Natural killer cell (primary cell): ENCODE results near the gene TSPAN13. TPM values are rescaled to one million over a fixed set of nuclear protein-coding genes. Genes with fewer than 3 reads are reported as not detected.

Source experiments
- ATAC-seq, 3 donors: fragments of 150-1000 bp in 2 of 3; fragments of 200-7000 bp in 1 of 3; cut with Tn5 transposase; 1 replicate in 1 of 3; 2 replicates in 2 of 3; pipeline ENCODE4 v1.10.0; 2021; ENCODE audit warnings: mild to moderate bottlenecking in 2 of 3, moderate library complexity in 2 of 3
- DNase-seq, 2 donors: peaks; one replicate each; pipeline versions ENCODE4 v3.0.0 to v3.0.0-alpha.2; 2013 to 2021; ENCODE audit warnings: mixed read lengths in 1 of 2
- H3K27ac ChIP-seq: one replicate; pipeline ENCODE4 v1.5.1; 2013; ENCODE audit warnings: mild to moderate bottlenecking, low read length
- H3K27me3 ChIP-seq: one replicate; pipeline ENCODE4 v1.6.1; 2013; ENCODE audit warnings: low read length; ENCODE audit not compliant: control insufficient read depth, insufficient read depth
- H3K36me3 ChIP-seq: one replicate; pipeline ENCODE4 v1.6.1; 2013; ENCODE audit warnings: low read length; ENCODE audit not compliant: control insufficient read depth, insufficient read depth
- H3K4me1 ChIP-seq: one replicate; pipeline ENCODE4 v1.6.1; 2013; ENCODE audit warnings: low read length; ENCODE audit not compliant: control insufficient read depth, insufficient read depth
- H3K4me3 ChIP-seq: one replicate; pipeline ENCODE4 v1.5.1; 2013; ENCODE audit warnings: low read length
- H3K9me3 ChIP-seq: one replicate; pipeline ENCODE4 v1.6.1; 2013; ENCODE audit warnings: low read length; ENCODE audit not compliant: control insufficient read depth, insufficient read depth
- H3K27ac Mint-ChIP-seq, 2 donors: one replicate each; pipeline ENCODE4 v1.8.0; 2022; ENCODE audit warnings: mild to moderate bottlenecking in 2 of 2, mixed read lengths in 2 of 2, moderate library complexity in 1 of 2
- H3K27me3 Mint-ChIP-seq, 2 donors: one replicate each; pipeline ENCODE4 v1.8.0; 2022; ENCODE audit warnings: low read depth in 2 of 2, mixed read lengths in 2 of 2
- H3K36me3 Mint-ChIP-seq: one replicate; pipeline ENCODE4 v1.8.0; 2022; ENCODE audit warnings: mixed read lengths
- H3K4me1 Mint-ChIP-seq, 2 donors: one replicate each; pipeline ENCODE4 v1.8.0; 2022; ENCODE audit warnings: mixed read lengths in 2 of 2
- H3K4me3 Mint-ChIP-seq: one replicate; pipeline ENCODE4 v1.8.0; 2022; ENCODE audit warnings: mild to moderate bottlenecking, moderate library complexity, mixed read lengths
- H3K9me3 Mint-ChIP-seq, 2 donors: one replicate each; pipeline ENCODE4 v1.8.0; 2022; ENCODE audit warnings: mixed read lengths in 2 of 2
- WGBS: methylation state at CpG from one replicate; pipeline ENCODE4 v1.1.7; 2013; ENCODE audit warnings: missing lambda C conversion rate; ENCODE audit not compliant: insufficient coverage; 5-methylcytosine and 5-hydroxymethylcytosine counted together
- intact Hi-C: fragments of 100-400 bp; cut with micrococcal nuclease; formaldehyde crosslinking; loops from one replicate; pipeline ENCODE4 v1.14.2; 2022
- total RNA-seq, 4 donors: library from RNA; stranded (reverse); fragments of 120-200 nt in 1 of 4; gene quantifications; one replicate each; pipeline versions ENCODE4 v1.2.3 to v1.2.4, GENCODE V29; 2013 to 2022
- TF ChIP-seq, protein P1 (sequence below): fragments of 200-600 bp; IDR thresholded peaks from one replicate; pipeline ENCODE4 v1.8.0; 2022; ENCODE audit warnings: antibody characterized with exemption

Gene TSPAN13
- total RNA-seq, 3 donors from 2014 or later (not counting 1 experiment from before 2014, with no cell fraction given): 1.4 to 2.3 (median 1.8) TPM

- TF ChIP-seq, protein P1, sequence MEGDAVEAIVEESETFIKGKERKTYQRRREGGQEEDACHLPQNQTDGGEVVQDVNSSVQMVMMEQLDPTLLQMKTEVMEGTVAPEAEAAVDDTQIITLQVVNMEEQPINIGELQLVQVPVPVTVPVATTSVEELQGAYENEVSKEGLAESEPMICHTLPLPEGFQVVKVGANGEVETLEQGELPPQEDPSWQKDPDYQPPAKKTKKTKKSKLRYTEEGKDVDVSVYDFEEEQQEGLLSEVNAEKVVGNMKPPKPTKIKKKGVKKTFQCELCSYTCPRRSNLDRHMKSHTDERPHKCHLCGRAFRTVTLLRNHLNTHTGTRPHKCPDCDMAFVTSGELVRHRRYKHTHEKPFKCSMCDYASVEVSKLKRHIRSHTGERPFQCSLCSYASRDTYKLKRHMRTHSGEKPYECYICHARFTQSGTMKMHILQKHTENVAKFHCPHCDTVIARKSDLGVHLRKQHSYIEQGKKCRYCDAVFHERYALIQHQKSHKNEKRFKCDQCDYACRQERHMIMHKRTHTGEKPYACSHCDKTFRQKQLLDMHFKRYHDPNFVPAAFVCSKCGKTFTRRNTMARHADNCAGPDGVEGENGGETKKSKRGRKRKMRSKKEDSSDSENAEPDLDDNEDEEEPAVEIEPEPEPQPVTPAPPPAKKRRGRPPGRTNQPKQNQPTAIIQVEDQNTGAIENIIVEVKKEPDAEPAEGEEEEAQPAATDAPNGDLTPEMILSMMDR: no peak
- H3K4me1 Mint-ChIP-seq: no peaks in the 10 kb centered on the region
- intact Hi-C loops: no loop called here
- Histone ChIP-seq H3K27me3 (no peaks in the 10 kb centered on the region), H3K36me3 (no peaks in the 10 kb centered on the region), H3K27ac (no peak overlapping the region), H3K9me3 (no peaks in the 10 kb centered on the region), H3K4me3 (no peak overlapping the region), H3K4me1 (no peaks in the 10 kb centered on the region)
- no peaks in the 10 kb centered on the region for H3K9me3 Mint-ChIP-seq
- H3K27me3 Mint-ChIP-seq: peaks cover 0 to 11% of the 10 kb centered on the region in 2 donors
- no peaks in the 10 kb centered on the region for H3K36me3 Mint-ChIP-seq
- ATAC-seq (no peak), DNase-seq (no peak)
- no peak overlapping the region for H3K4me3 Mint-ChIP-seq
- no peak overlapping the region for H3K27ac Mint-ChIP-seq
Measured at GRCh38 chr7:16774986-16775385, 21.4 kb downstream of the TSPAN13 start.

DNA sequence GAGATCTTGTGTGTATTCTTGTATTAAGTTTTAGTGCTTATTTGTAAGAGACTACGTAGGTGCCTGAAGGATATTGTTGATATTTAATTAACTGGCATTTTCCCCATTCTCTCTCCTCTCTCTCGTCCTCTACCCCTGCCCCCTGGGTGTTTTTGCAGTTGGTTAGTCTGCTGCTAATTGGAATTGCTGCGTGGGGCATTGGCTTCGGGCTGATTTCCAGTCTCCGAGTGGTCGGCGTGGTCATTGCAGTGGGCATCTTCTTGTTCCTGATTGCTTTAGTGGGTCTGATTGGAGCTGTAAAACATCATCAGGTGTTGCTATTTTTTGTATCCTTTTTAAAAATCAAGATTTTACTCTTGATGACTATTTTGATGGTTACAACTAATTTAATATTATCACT is 22.5 kb downstream of the TSPAN13 start:
- no peaks in the 10 kb centered on the region for H3K9me3 ChIP-seq
- intact Hi-C loops: no loop called here
- TF ChIP-seq, protein P1: no peak
- no peaks in the 10 kb centered on the region for H3K36me3 Mint-ChIP-seq
- no peaks in the 10 kb centered on the region for H3K36me3 ChIP-seq
- no peaks in the 10 kb centered on the region for H3K4me1 Mint-ChIP-seq
- H3K27me3 Mint-ChIP-seq: peaks cover 0 to 3% of the 10 kb centered on the region in 2 donors
- H3K9me3 Mint-ChIP-seq: no peaks in the 10 kb centered on the region
- H3K27ac ChIP-seq: no peak overlapping the region
- no peak overlapping the region for H3K27ac Mint-ChIP-seq
- no peaks in the 10 kb centered on the region for H3K4me1 ChIP-seq
- WGBS: 89% methylated on average over 5 of the region's 7 CpGs
- no peak overlapping the region for H3K4me3 ChIP-seq
- no peak overlapping the region for H3K4me3 Mint-ChIP-seq
- no peaks in the 10 kb centered on the region for H3K27me3 ChIP-seq
- DNase-seq (no peak), ATAC-seq (no peak)

DNA sequence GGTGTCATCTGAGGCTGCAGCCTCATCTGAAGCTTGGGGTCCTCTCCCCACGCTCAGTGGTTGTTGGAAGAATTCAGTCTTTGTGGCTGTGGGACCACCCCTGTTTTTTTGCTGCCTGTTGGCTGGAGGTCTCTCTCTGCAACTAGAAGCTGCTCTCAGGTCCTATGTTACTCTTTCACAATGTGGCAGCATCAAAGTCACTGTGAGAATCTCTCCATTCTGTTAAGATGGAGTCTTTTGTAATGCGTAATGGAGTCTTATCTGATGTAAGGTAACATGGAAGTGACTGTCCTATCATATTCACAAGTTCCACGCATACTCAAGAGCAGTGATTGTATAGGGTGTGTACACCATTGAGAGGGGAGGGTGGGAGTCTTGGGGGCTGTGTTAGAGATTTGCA is 24.9 kb downstream of the TSPAN13 start:
- ATAC-seq (no peak), DNase-seq (no peak)
- H3K4me1 ChIP-seq: no peaks in the 10 kb centered on the region
- no peaks in the 10 kb centered on the region for H3K36me3 ChIP-seq
- TF ChIP-seq, protein P1: no peak
- H3K27me3 Mint-ChIP-seq: no peaks in the 10 kb centered on the region
- H3K27ac ChIP-seq: no peak overlapping the region
- H3K27me3 ChIP-seq: no peaks in the 10 kb centered on the region
- no peak overlapping the region for H3K27ac Mint-ChIP-seq
- H3K4me3 Mint-ChIP-seq: no peak overlapping the region
- no peaks in the 10 kb centered on the region for H3K9me3 Mint-ChIP-seq
- no peaks in the 10 kb centered on the region for H3K36me3 Mint-ChIP-seq
- WGBS: 100% methylated on average over 2 of the region's 3 CpGs
- intact Hi-C loops: no loop called here
- H3K4me3 ChIP-seq: no peak overlapping the region
- no peaks in the 10 kb centered on the region for H3K4me1 Mint-ChIP-seq
- H3K9me3 ChIP-seq: no peaks in the 10 kb centered on the region

GRCh38 chr7:16779051-16779450 is 25.5 kb downstream of the TSPAN13 start:
- Histone ChIP-seq H3K4me3 (no peak overlapping the region), H3K27me3 (no peaks in the 10 kb centered on the region), H3K27ac (no peak overlapping the region), H3K9me3 (no peaks in the 10 kb centered on the region), H3K4me1 (no peaks in the 10 kb centered on the region), H3K36me3 (no peaks in the 10 kb centered on the region)
- ATAC-seq (no peak), DNase-seq (no peak)
- Mint-ChIP-seq H3K4me3 (no peak overlapping the region), H3K36me3 (no peaks in the 10 kb centered on the region), H3K27ac (no peak overlapping the region), H3K27me3 (no peaks in the 10 kb centered on the region), H3K4me1 (no peaks in the 10 kb centered on the region), H3K9me3 (no peaks in the 10 kb centered on the region)
- WGBS: no CpG with 5 or more reads among the region's 1 CpG
- TF ChIP-seq, protein P1: no peak
- intact Hi-C loops: no loop called here
